ENCODE data around the gene BCAT1. TPM values are rescaled to one million over a fixed set of nuclear protein-coding genes. Genes with fewer than 3 reads are reported as not detected.

The BCAT1 gene
- total RNA-seq, 1 experiment from 2014 or later: 0.74 TPM

GRCh38 chr12:24760162-24760561 is 188.7 kb downstream of the BCAT1 start:
- Histone ChIP-seq H3K36me3 (ENCODE audit: control insufficient read depth in 1 of 2, insufficient read depth in 2 of 2, low read length in 2 of 2) (no peaks in the 10 kb centered on the region), H3K27me3 (ENCODE audit: insufficient read depth, low read length) (peaks cover 6% of the 10 kb centered on the region; the same call in 1 of the 2 replicates), H3K9me3 (ENCODE audit: control insufficient read depth in 1 of 2, insufficient read depth in 1 of 2, low read depth in 1 of 2, low read length in 2 of 2) (no peaks in the 10 kb centered on the region; a peak in 1 of 4 replicates), H3K79me2 (ENCODE audit: insufficient read depth, low read length) (no peaks in the 10 kb centered on the region), H2AFZ (ENCODE audit: low read depth, low read length, poor library complexity, severe bottlenecking) (no peak overlapping the region), H3K4me1 (ENCODE audit: control insufficient read depth in 1 of 2, insufficient read depth in 2 of 2, low read length in 2 of 2) (no peaks in the 10 kb centered on the region), H3K27ac (ENCODE audit: low read depth, low read length) (no peak overlapping the region), H3K9ac (ENCODE audit: low read length) (no peak overlapping the region), H4K20me1 (ENCODE audit: insufficient read depth) (no peaks in the 10 kb centered on the region), H3K9me2 (ENCODE audit: insufficient read depth) (no peaks in the 10 kb centered on the region), H3K4me3 (replicated peaks in 1 of 2; ENCODE audit: low read depth in 1 of 2, low read length in 2 of 2) (no peak overlapping the region), H3K4me2 (ENCODE audit: low read length) (no peak overlapping the region)
- ChIA-PET CTCF (no interaction called here), RAD21 (ENCODE audit: low non-redundant PET in 1 of 2, low total read pairs in 2 of 2, uncharacterized antibody in 2 of 2, unreplicated experiment in 2 of 2) (no interaction called here), POLR2A (no interaction called here)
- ATAC-seq: no peak
- DNase-seq (ENCODE audit: low read depth, low spot score): no peak
- no TSS peak for BruUV-seq (replicated peaks)
- no peak for TF ChIP-seq ELF1 (IDR thresholded peaks at IDR 0.05; ENCODE audit: borderline replicate concordance, low read depth)
- TF ChIP-seq SIN3A (IDR thresholded peaks at IDR 0.05; ENCODE audit: low read depth): no peak
- no peak for TF ChIP-seq TCF7L2 (IDR thresholded peaks at IDR 0.05; ENCODE audit: borderline replicate concordance, extremely low read depth, insufficient read depth, insufficient read length)
- no peak for TF ChIP-seq CEBPB (IDR thresholded peaks at IDR 0.05; ENCODE audit: low read depth)
- intact Hi-C loops (cut with micrococcal nuclease): no loop called here

Other genes with a start within 250 kb of the BCAT1 start
- gene DNAI7, start 246.1 kb upstream of the BCAT1 start, total RNA-seq (2021; ENCODE audit: unreplicated experiment): 0.52 TPM
- gene ETFRF1, start 246.1 kb upstream of the BCAT1 start, total RNA-seq (2021; ENCODE audit: unreplicated experiment): 8.4 TPM

All from HCT116 (cell line).